ENCODE measurements around the gene SCYL1.

The SCYL1 gene

GRCh38 chr11:65579291-65579690, 54.4 kb downstream of the SCYL1 start:
- H3K4me3 ChIP-seq (replicated peaks in 1 of 2; ENCODE audit: low read depth in 2 of 2, low read length in 2 of 2), result no peak overlapping the region
- TF ChIP-seq CTCF (IDR thresholded peaks at IDR 0.05; ENCODE audit: low read depth, low read length), result no peak
- DNase-seq (ENCODE audit: low read depth in 2 of 2), result no peak

GRCh38 chr11:65580031-65580692, 55.3 kb downstream of the SCYL1 start:
- DNase-seq (ENCODE audit: low read depth in 2 of 2), result no peak
- no peak for TF ChIP-seq CTCF (IDR thresholded peaks at IDR 0.05; ENCODE audit: low read depth, low read length)
- H3K4me3 ChIP-seq (replicated peaks in 1 of 2; ENCODE audit: low read depth in 2 of 2, low read length in 2 of 2), result no peak overlapping the region

GRCh38 chr11:65580756-65581155, 55.9 kb downstream of the SCYL1 start:
- DNase-seq (ENCODE audit: low read depth in 2 of 2), result no peak
- no peak for TF ChIP-seq CTCF (IDR thresholded peaks at IDR 0.05; ENCODE audit: low read depth, low read length)
- H3K4me3 ChIP-seq (replicated peaks in 1 of 2; ENCODE audit: low read depth in 2 of 2, low read length in 2 of 2), result no peak overlapping the region

GRCh38 chr11:65581928-65582327, 57.0 kb downstream of the SCYL1 start:
- no peak for TF ChIP-seq CTCF (IDR thresholded peaks at IDR 0.05; ENCODE audit: low read depth, low read length)
- no peak for DNase-seq (ENCODE audit: low read depth in 2 of 2)
- H3K4me3 ChIP-seq (replicated peaks in 1 of 2; ENCODE audit: low read depth in 2 of 2, low read length in 2 of 2), result no peak overlapping the region

GRCh38 chr11:65583589-65583988, 58.7 kb downstream of the SCYL1 start:
- no peak for TF ChIP-seq CTCF (IDR thresholded peaks at IDR 0.05; ENCODE audit: low read depth, low read length)
- no peak for DNase-seq (ENCODE audit: low read depth in 2 of 2)
- no peak overlapping the region for H3K4me3 ChIP-seq (replicated peaks in 1 of 2; ENCODE audit: low read depth in 2 of 2, low read length in 2 of 2)

- no peak for TF ChIP-seq CTCF (IDR thresholded peaks at IDR 0.05; ENCODE audit: low read depth, low read length)
- no peak for DNase-seq (ENCODE audit: low read depth in 2 of 2)
- H3K4me3 ChIP-seq (replicated peaks in 1 of 2; ENCODE audit: low read depth in 2 of 2, low read length in 2 of 2), result no peak overlapping the region
Observed at GRCh38 chr11:65584106-65584505, 59.2 kb downstream of the SCYL1 start.

- no peak for DNase-seq (ENCODE audit: low read depth in 2 of 2)
- TF ChIP-seq CTCF (IDR thresholded peaks at IDR 0.05; ENCODE audit: low read depth, low read length), result no peak
- H3K4me3 ChIP-seq (replicated peaks in 1 of 2; ENCODE audit: low read depth in 2 of 2, low read length in 2 of 2), result no peak overlapping the region
Observed at GRCh38 chr11:65584723-65585171, 59.9 kb downstream of the SCYL1 start.
